Mucosa of gallbladder (tissue), 1 donor: ENCODE measurements around the gene BMP4. TPM values are rescaled to one million over a fixed set of nuclear protein-coding genes. Genes with fewer than 3 reads are reported as not detected.

Source experiments
- DNase-seq: peaks from one replicate; pipeline ENCODE4 v3.0.0-alpha.2; 2020; ENCODE audit warnings: low spot score
- total RNA-seq: library from RNA; stranded (reverse); gene quantifications from one replicate; pipeline ENCODE4 v1.2.1, GENCODE V29; 2021
- donor health status: DM: no; HTN: no; CAD: no.

The BMP4 gene
- total RNA-seq, 1 donor from 2014 or later: 44.2 TPM

GRCh38 chr14:53964249-53964648 lies 7.6 kb upstream of the BMP4 start:
- no peak for DNase-seq

DNA sequence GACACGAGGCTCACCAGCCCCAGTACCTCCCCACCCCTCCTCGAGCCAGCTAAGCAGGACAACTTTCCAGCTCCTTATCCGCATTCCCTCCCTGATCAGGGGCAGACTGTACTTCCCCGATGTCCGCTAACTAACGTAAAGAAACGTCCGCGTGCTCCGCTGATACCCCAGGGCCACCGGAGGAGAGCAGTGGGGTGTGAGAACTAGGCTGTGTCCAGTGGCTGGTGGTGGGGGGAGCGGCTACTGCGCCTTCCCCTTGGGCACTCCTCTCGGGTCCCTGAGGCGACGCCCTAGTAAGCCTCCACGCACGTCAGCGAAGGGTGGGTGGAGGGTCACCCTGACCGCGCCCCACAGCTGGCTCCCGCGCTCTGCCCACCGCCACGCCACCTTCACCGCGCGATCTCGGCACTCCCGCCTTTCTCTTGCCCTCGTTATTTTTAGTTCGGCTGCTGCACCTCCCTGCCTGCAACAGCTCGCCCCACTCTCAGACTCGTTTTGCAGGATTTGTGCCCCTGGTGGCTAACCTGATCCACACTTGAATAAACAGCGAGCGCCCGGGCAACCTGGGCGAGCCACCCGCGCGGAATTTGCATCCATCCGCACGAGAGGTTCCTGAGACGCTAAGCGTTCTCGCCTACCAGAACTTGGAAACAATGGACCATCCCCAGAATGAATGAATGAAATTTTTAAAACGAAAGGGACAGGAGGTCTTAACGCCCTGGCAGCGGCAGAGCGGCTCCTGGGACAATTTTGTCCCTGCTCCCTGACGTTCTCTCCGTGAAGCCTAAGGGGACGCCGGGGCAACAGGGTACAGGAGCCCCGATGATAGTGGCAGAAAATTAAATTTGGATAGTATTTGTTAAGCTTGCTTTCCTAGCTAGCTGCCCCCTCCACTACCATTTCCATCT lies 6.9 kb upstream of the BMP4 start:
- DNase-seq: peak; percentile 65

DNA sequence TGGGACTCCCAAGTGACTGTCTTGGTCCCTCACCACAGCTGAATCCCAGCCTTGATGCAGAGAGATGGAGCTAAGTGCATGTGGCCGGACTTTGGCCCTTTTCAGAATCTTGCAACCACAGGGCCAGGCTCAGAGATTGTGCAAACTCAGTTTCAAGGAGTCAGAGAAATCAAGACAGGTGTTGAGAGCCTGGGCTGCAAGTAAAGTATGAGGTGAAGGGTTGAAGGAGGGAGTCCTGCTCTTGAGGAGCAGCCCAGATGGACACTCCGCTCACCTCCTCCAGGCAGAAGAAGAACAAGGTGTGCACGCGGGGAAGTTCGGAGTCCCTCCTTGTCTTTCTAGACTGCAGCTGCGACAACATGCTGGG lies 6.3 kb upstream of the BMP4 start:
- peak; percentile 42 for DNase-seq

DNA sequence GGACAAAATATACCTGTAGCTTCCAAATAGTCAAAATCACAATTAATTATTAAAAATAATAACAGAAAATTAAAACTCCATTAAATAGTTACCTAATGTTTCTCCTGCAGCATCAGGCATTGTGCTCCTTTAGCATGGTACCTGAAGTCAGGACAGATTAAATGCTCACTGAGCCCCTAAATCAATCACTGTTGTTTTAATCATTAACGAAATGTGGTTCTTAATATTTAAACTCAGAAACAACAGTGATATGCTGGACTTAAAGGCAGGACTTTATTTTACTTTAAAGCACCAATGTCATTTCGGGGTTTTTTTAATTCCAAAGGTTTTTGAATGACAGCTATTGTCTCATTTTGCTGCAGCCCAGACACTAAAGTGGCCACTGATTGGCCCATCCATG lies 2.0 kb upstream of the BMP4 start:
- DNase-seq: no peak

- DNase-seq: no peak
These were observed 1.1 kb upstream of the BMP4 start for GRCh38 chr14:53957739-53958138.

- DNase-seq: peak; percentile 78
These were observed 776 bp downstream of the BMP4 start for GRCh38 chr14:53955671-53956426.

- no peak for DNase-seq
These were observed 1.4 kb downstream of the BMP4 start for GRCh38 chr14:53955229-53955556.

DNA sequence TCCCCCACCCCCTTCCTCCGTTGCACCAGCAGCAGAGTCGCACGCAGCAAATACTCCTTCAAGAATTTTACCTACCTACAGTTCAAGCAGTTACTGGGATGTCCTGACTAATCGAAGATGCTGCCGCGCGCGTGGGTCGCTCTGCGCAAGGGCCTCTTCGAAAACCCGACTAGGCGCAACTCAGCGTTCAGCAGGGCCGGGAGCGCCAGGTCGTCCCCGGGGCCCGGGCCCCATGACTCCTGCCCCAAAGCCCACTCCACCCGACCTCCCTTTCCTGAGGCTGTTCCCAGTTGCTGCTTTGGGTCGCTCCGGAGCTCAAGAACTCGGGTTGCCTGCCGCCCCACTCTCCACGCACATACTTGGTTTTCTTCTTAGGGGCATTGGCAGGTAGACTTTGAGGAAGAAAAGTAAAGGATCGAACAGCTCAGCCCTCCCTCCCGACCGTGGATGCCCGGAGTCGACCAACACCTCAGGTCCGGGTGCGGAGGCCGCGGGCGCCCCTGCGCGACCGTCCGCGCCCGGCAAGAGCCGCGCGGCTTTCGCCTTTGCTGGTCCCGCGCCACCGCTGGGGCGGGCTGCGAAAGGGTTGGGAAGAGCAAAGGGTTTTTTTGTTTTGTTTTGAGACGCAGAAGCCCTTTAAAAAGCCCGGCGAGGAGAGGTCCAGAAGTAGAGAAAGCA lies 1.9 kb downstream of the BMP4 start:
- DNase-seq: peak; percentile 18

DNA sequence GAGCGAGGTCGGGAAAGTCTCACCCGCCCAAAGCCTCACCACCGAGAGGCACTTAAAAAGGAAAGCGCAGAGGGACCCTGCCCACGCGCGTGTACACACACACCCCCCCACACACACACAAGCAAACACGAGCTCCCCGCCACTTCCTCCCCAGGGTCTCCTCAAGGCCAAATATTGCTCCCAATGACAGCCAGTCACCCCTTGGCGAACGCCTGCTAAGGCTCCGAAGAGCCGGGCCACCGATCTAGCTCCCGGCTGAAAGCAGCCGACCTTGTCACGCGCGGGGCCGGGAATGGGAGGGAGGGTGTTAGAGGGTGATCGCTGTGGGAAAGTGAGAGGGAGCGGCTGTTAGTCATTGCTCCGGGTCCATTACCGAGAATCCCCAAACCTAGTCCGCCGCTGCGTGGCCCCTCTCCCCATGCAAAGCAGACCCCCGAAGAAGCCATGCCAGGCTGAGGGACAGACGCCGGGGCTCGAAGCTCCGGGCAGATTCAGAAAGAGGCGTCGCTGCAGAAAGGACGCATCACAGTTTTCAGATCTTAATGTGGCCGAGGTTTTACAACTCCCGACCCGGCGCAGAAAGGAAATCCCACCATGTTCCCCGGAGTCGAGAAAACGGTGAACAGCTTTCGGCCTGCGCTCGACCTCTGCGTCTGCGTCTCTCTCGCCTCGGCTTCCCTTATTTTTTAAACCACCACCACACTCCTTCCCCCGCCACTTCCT lies 2.6 kb downstream of the BMP4 start:
- peak; percentile 38 for DNase-seq

DNA sequence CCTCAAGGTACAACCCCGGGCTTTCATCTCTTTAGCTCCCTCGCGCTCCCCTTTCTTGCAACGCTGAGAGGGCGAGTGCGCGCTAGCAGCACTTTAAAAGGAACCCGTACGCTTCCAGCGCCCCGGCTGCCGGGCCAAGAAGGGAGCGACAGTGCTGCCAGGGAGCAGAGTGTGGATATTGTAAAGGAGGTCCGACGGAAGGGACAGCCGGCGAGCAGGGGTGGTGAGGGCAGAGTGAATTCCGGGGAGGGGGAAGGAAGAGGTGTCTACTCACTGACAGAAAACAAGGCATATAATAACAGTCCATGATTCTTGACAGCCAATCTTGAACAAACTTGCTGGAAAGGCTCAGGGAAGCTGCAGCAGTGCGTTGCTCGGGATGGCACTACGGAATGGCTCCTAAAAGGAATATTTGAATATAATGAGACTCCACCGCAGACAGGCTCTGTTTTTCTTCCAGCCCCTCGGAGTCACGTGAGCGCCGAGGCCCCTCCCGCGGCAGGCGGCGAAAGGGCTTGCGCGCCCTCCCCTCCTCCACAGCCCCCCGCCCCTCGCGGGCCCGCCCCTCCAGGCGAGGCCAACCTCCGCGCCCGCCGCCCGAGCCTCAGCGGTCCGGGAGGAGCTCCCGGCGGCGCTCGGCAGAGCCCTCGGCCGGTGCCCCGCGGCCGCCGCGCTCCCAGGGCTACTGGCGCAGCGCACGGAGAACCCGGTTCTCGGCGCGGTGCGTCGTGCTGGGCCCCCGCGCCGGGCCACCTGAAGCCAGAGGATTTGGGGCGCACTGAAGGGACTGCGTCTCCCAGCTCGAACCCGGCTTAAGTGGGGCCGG lies 3.4 kb downstream of the BMP4 start:
- peak; percentile 89 for DNase-seq

- no peak for DNase-seq
These were observed 4.1 kb downstream of the BMP4 start for GRCh38 chr14:53952533-53952932.

DNA sequence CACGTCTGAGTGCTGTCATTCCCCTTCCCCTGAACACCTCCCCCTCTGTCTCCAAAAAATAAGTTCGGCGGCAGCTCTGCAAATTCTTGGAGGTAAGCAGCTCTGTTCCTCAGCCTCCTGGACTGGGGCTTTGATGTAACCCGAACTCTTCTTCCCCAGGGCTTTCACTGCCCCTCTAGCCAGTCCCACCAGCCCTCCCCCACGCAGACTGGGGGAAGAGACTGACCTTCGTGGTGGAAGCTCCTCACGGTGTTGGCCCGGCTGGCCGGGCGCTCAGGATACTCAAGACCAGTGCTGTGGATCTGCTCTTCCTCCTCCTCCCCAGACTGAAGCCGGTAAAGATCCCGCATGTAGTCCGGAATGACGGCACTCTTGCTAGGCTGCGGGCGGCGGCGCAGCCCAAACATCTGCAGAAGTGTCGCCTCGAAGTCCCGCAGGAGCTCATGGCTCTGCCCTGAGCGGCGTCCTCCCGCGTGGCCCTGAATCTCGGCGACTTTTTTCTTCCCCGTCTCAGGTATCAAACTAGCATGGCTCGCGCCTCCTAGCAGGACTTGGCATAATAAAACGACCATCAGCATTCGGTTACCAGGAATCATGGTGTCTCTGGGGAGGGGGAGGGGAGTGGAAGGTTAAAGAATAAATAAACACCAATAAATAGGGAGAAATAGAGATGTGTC lies 4.9 kb downstream of the BMP4 start:
- no peak for DNase-seq

GRCh38 chr14:53951243-53951626 lies 5.4 kb downstream of the BMP4 start:
- DNase-seq: no peak

- no peak for DNase-seq
These were observed 6.4 kb downstream of the BMP4 start for GRCh38 chr14:53950031-53950793.

DNA sequence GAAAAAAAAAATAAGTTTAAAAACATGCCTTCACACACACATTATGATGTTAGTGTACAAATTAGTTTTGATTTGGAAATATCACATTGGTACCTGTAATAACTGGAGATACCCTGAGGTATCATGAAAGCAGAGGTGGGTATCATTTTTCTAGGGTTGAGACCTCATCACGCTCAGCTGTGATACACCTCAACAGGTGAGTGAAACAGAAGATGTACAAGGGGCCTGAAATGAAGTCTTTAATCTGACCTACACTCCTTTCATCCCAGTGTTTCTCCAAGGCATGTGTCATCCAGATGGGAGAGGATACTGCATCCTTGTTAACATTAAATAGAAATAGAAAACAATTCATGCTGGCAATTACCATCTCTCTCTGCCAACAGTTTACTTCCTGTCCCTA lies 7.4 kb downstream of the BMP4 start:
- DNase-seq: no peak

- DNase-seq: no peak
These were observed 8.3 kb downstream of the BMP4 start for GRCh38 chr14:53948205-53948884.

DNA sequence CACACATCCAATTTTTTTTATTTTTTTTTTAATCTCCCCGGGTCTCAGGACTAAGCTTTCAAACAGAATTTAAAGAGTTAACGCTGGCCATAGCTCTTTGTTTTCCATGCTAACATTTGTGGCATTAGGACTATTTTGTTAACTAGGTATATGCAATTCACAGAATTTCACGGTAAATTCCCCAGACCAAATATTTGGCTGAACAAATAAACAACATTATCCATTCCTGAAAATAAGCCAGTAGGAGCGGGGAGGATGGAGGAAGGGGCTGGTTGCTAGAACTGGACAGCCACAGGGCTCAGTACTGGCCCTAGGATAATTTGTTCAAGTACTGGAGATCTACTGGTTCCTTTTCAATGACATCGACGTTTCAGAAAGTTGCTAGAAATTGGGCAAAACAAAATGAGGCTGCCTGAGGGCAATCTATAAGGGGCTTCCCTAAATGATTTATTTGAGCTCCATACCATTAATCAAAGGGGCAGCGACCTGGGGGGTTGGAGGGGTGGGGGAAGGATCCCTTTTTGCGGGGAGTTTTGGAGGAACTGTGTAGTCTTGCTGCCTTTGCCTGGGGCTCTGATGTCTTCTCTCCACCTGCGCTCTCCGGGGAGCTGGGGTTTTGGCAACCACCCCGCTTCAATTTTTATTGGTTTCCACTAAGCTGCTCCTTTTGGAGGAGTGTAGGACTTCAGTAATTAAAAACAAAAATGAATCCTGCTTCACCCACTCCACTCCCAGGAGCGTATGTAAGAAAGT lies 9.0 kb downstream of the BMP4 start:
- no peak for DNase-seq

DNA sequence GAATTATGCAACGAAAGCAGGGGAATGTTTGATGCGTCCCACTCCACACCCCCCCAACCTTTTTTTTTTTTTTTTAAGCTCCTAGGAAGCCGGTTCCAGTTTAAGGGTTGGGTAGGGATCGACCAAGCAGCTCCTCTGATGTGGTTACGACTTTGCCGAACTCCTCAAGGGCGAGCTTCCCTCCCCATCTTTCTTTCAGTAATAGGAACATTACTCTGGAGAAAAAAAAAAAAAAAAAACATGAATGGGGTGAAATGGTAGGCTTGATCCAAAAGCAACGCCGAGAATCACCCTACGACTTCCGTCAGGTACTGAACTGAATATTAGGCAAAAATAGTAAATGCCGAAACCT lies 9.6 kb downstream of the BMP4 start:
- DNase-seq: no peak
